Activated naive CD4-positive, alpha-beta T cell treated with Interleukin-2 at 50 U/mL for 16 hours (primary cell): ENCODE measurements around the gene TBL1XR1.

Experiments used
- DNase-seq: peaks from one replicate; pipeline ENCODE4 v3.0.0-alpha.2; 2020

Gene TBL1XR1

GRCh38 chr3:177106184-177106583, 91.1 kb downstream of the TBL1XR1 start:
- no peak for DNase-seq

GRCh38 chr3:177105623-177106022, 91.7 kb downstream of the TBL1XR1 start:
- no peak for DNase-seq

- no peak for DNase-seq
Measured at GRCh38 chr3:177104299-177104992, 92.8 kb downstream of the TBL1XR1 start.

GRCh38 chr3:177102553-177102952, 94.7 kb downstream of the TBL1XR1 start:
- no peak for DNase-seq

GRCh38 chr3:177098551-177098950, 98.7 kb downstream of the TBL1XR1 start:
- no peak for DNase-seq

- DNase-seq, result no peak
Measured at GRCh38 chr3:177096615-177097014, 100.7 kb downstream of the TBL1XR1 start.

GRCh38 chr3:177093966-177094365, 103.3 kb downstream of the TBL1XR1 start:
- no peak for DNase-seq

- no peak for DNase-seq
Measured at GRCh38 chr3:177089901-177090300, 107.4 kb downstream of the TBL1XR1 start.

- DNase-seq, result no peak
Measured at GRCh38 chr3:177089110-177089509, 108.2 kb downstream of the TBL1XR1 start.

GRCh38 chr3:177085794-177086193, 111.5 kb downstream of the TBL1XR1 start:
- no peak for DNase-seq

GRCh38 chr3:177084616-177085015, 112.7 kb downstream of the TBL1XR1 start:
- DNase-seq, result no peak

GRCh38 chr3:177080122-177080521, 117.2 kb downstream of the TBL1XR1 start:
- DNase-seq, result no peak

- DNase-seq, result no peak
Measured at GRCh38 chr3:177079684-177080083, 117.6 kb downstream of the TBL1XR1 start.

- no peak for DNase-seq
Measured at GRCh38 chr3:177071496-177072156, 125.7 kb downstream of the TBL1XR1 start.

GRCh38 chr3:177069514-177070329, 127.6 kb downstream of the TBL1XR1 start:
- no peak for DNase-seq

GRCh38 chr3:177068967-177069366, 128.3 kb downstream of the TBL1XR1 start:
- no peak for DNase-seq

GRCh38 chr3:177066068-177066467, 131.2 kb downstream of the TBL1XR1 start:
- DNase-seq, result no peak

GRCh38 chr3:177065285-177066033, 131.8 kb downstream of the TBL1XR1 start:
- no peak for DNase-seq

GRCh38 chr3:177062052-177062732, 135.1 kb downstream of the TBL1XR1 start:
- no peak for DNase-seq

GRCh38 chr3:177061369-177061768, 135.9 kb downstream of the TBL1XR1 start:
- no peak for DNase-seq

GRCh38 chr3:177060492-177060891, 136.8 kb downstream of the TBL1XR1 start:
- no peak for DNase-seq

GRCh38 chr3:177058648-177059047, 138.6 kb downstream of the TBL1XR1 start:
- no peak for DNase-seq
